Measurements from ENCODE around the gene MICOS13. TPM values are rescaled to one million over a fixed set of nuclear protein-coding genes. Genes with fewer than 3 reads are reported as not detected.

The MICOS13 gene
- total and polyA plus RNA-seq, 2 donors (not counting 3 experiments of a cell fraction or from before 2014, with no cell fraction given) = 55.3 to 86.1 TPM

GRCh38 chr19:5632657-5633056, 47.7 kb downstream of the MICOS13 start:
- BruUV-seq (replicated peaks) = no TSS peak
- H3K79me2 ChIP-seq (ENCODE audit: control insufficient read depth, insufficient read depth, low read length) = peaks cover 96% of the 10 kb centered on the region
- H3K9ac ChIP-seq (replicated peaks; ENCODE audit: extremely low read depth, insufficient read depth, low read length) = no peak overlapping the region
- intact Hi-C loops (cut with micrococcal nuclease) (no loop called here), dilution Hi-C loops (cut with MboI; ENCODE audit: extremely low pct_ligation_motif_present, low sequenced_read_pairs) (no loop called here)
- H3K4me1 ChIP-seq (ENCODE audit: control insufficient read depth, extremely low read depth, insufficient read depth, low read length) = no peaks in the 10 kb centered on the region
- H3K4me3 ChIP-seq (replicated peaks in 1 of 3; ENCODE audit: insufficient read depth in 1 of 3, low read depth in 1 of 3, low read length in 3 of 3) = no peak overlapping the region
- DNase-seq (ENCODE audit: low read depth, low spot score) = no peak
- ChIA-PET CTCF (no interaction called here), POLR2A (no interaction called here)
- H3K27ac ChIP-seq (ENCODE audit: insufficient read depth, low read depth, low read length) = no peak overlapping the region
- H4K20me1 ChIP-seq (replicated peaks; ENCODE audit: control insufficient read depth, extremely low read depth, insufficient read depth, low read length) = peaks cover 8% of the 10 kb centered on the region
- TF ChIP-seq EZH2 (IDR thresholded peaks at IDR 0.05; ENCODE audit: borderline replicate concordance, low read depth, low read length, severe bottlenecking) (no peak), GATA2 (IDR thresholded peaks at IDR 0.05; ENCODE audit: insufficient read depth, insufficient read length, low read depth, low read length) (no peak), CTCF (IDR thresholded peaks at IDR 0.05; ENCODE audit: extremely low read depth in 1 of 2, insufficient read depth in 1 of 2, low read depth in 1 of 2, low read length in 2 of 2) (no peak), POLR2A (IDR thresholded peaks at IDR 0.05; ENCODE audit: low read depth, low read length) (no peak), FOS (IDR thresholded peaks at IDR 0.05; ENCODE audit: borderline replicate concordance, insufficient read depth, low read length) (no peak), JUN (IDR thresholded peaks at IDR 0.05; ENCODE audit: borderline replicate concordance, insufficient read depth, insufficient read length, low read depth) (no peak), MAX (IDR thresholded peaks at IDR 0.05; ENCODE audit: insufficient read depth, insufficient read length) (no peak), POLR2AphosphoS5 (IDR thresholded peaks at IDR 0.05; ENCODE audit: insufficient read depth, low read depth, low read length) (no peak), MYC (IDR thresholded peaks at IDR 0.05; ENCODE audit: low read depth, low read length) (no peak)
- no peak overlapping the region for H3K4me2 ChIP-seq (ENCODE audit: insufficient read depth, low read length)
- no peaks in the 10 kb centered on the region for H3K9me1 ChIP-seq (replicated peaks; ENCODE audit: control insufficient read depth, extremely low read depth, insufficient read depth, low read length)
- H2AFZ ChIP-seq (ENCODE audit: low read depth, low read length) = no peak overlapping the region
- no peaks in the 10 kb centered on the region for H3K9me3 ChIP-seq (replicated peaks; ENCODE audit: control insufficient read depth, insufficient read depth, low read length)
- no peak for FAIRE-seq
- no peaks in the 10 kb centered on the region for H3K27me3 ChIP-seq (ENCODE audit: control insufficient read depth in 2 of 2, insufficient read depth in 2 of 2, low read length in 2 of 2)
- peaks cover 4 to 9% of the 10 kb centered on the region in 2 experiments for H3K36me3 ChIP-seq (ENCODE audit: control insufficient read depth in 2 of 2, extremely low read depth in 1 of 2, insufficient read depth in 2 of 2, low read length in 2 of 2)
